Right atrium auricular region (tissue), 2 donors: ENCODE data around the gene GOSR2. TPM values are rescaled to one million over a fixed set of nuclear protein-coding genes. Genes with fewer than 3 reads are reported as not detected.

Experiments used
- DNase-seq: peaks from one replicate; pipeline ENCODE4 v3.0.0-alpha.2; 2019; ENCODE audit warnings: low spot score
- H3K27ac ChIP-seq, 2 donors: fragments of 200-600 bp; sonication (generic); 1 replicate in 1 of 2; 2 replicates in 1 of 2; pipeline ENCODE4 v1.5.1; 2016 to 2019
- H3K27me3 ChIP-seq, 2 donors: fragments of 200-600 bp; sonication (generic); one replicate each; pipeline versions ENCODE4 v1.5.1 to v1.6.0; 2017 to 2019
- H3K36me3 ChIP-seq: fragments of 200-600 bp; sonication (generic); one replicate; pipeline ENCODE4 v1.5.1; 2016
- H3K4me1 ChIP-seq, 2 donors: fragments of 200-600 bp; sonication (generic); one replicate each; pipeline versions ENCODE4 v1.5.1 to v1.6.0; 2017 to 2019
- H3K4me3 ChIP-seq, 2 donors: fragments of 200-600 bp; sonication (generic); 1 replicate in 1 of 2; 2 replicates in 1 of 2; pipeline ENCODE4 v1.5.1; 2017 to 2019; ENCODE audit warnings: mild to moderate bottlenecking in 1 of 2, moderate library complexity in 1 of 2
- H3K9me3 ChIP-seq, 2 donors: fragments of 200-600 bp; sonication (generic); one replicate each; pipeline ENCODE4 v1.5.1; 2019
- CTCF ChIP-seq, 2 donors: fragments of 200-600 bp; sonication (generic); IDR thresholded peaks; one replicate each; pipeline ENCODE4 v1.5.1; 2019; ENCODE audit warnings: antibody characterized with exemption in 2 of 2
- total RNA-seq, 2 donors: library from RNA; depleted of rRNA; stranded (reverse); fragments of >200 nt; gene quantifications; one replicate each; pipeline ENCODE4 v1.1.0, GENCODE V29; 2016

Gene GOSR2
- total RNA-seq, 2 donors from 2014 or later = 35.9 to 38.6 TPM

DNA sequence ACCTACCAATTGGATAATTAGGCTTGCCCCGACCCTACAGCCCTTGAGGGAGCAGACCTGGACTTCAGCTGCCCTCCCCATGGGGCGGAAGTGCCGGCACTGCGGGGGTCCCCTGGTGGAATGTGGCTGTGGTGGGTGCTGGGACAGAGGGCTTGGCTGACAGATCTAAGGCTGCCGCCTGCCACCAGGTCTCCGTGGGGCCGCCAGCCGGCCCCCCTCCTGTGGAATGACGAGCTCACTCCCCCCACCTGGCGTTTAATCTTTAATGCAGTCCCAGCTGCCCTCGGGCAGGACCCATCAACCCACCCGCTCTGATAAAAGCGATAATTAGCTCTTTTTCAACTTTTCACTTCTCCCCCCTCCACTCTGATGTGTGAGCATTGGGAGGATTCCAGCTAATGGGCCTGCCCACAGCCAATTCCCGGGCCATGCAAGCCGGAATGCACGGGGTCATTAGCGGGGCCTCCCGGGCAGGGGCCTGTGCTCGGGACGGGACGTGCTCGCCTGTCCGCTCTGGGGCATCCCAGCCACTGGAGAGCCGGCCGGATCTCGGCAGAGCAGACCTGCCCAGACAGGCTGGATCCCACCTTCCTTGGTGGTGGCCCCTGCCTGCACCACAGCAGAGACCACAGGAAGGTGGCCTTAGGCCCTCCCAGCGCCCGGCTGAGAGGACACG, 28.3 kb upstream of the GOSR2 start:
- H3K36me3 ChIP-seq = no peaks in the 10 kb centered on the region
- H3K27ac ChIP-seq = no peak overlapping the region
- no peak for DNase-seq
- TF ChIP-seq CTCF (IDR thresholded peaks at IDR 0.05) = no peak
- no peak overlapping the region for H3K4me3 ChIP-seq
- no peaks in the 10 kb centered on the region for H3K4me1 ChIP-seq
- H3K27me3 ChIP-seq = no peaks in the 10 kb centered on the region
- peaks cover 0 to 8% of the 10 kb centered on the region in 2 donors for H3K9me3 ChIP-seq

GRCh38 chr17:46895171-46895570, 27.8 kb upstream of the GOSR2 start:
- no peak for DNase-seq
- H3K27ac ChIP-seq = no peak overlapping the region
- no peaks in the 10 kb centered on the region for H3K4me1 ChIP-seq
- H3K27me3 ChIP-seq = no peaks in the 10 kb centered on the region
- no peaks in the 10 kb centered on the region for H3K36me3 ChIP-seq
- H3K9me3 ChIP-seq = peaks cover 0 to 8% of the 10 kb centered on the region in 2 donors
- no peak overlapping the region for H3K4me3 ChIP-seq
- TF ChIP-seq CTCF (IDR thresholded peaks at IDR 0.05) = no peak

DNA sequence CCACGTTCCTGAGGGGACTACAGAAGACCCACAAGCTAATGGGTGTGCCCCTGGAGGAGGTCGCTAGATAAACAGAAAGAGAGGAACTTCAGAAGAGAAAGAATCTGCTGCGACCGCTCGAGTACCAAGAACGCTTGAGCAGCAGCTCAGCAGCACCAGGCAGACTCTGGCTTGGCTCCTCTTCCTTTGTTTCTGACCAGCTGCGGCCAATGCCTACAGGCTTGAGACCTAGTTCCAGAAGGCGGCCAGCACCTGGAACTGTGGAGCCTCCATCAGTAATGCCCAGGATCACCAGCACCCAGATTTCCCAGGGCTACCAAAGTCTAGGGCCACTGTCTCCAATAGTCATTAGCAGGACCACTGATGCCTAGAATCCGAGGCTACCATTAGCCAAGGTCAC, 26.0 kb upstream of the GOSR2 start:
- Histone ChIP-seq H3K9me3 (peaks cover 0 to 8% of the 10 kb centered on the region in 2 donors), H3K27me3 (no peaks in the 10 kb centered on the region), H3K36me3 (no peaks in the 10 kb centered on the region), H3K4me3 (no peak overlapping the region), H3K4me1 (no peaks in the 10 kb centered on the region), H3K27ac (no peak overlapping the region)
- TF ChIP-seq CTCF (IDR thresholded peaks at IDR 0.05) = no peak
- no peak for DNase-seq

GRCh38 chr17:46898364-46898763, 24.6 kb upstream of the GOSR2 start:
- H3K9me3 ChIP-seq = peaks cover 0 to 8% of the 10 kb centered on the region in 2 donors
- DNase-seq = no peak
- H3K27me3 ChIP-seq = no peaks in the 10 kb centered on the region
- H3K4me3 ChIP-seq = no peak overlapping the region
- no peak for TF ChIP-seq CTCF (IDR thresholded peaks at IDR 0.05)
- no peaks in the 10 kb centered on the region for H3K4me1 ChIP-seq
- no peak overlapping the region for H3K27ac ChIP-seq
- H3K36me3 ChIP-seq = no peaks in the 10 kb centered on the region

DNA sequence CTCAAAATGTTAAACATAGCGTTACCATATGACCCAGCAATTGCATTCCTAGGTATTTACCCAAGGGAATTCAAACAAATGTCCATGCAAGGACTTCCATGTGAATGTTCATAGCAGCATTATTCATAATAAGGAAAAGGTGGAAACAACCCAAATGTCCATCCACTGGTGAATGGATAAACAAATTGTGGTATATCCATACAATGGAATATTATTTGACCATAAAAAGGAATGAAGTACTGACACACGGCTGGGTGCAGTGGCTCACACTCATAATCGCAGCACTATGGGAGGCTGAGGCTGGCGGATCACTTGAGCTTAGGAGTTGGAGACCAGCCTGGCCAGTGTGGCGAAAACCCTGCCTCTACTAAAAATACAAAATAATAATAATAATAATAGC, 24.1 kb upstream of the GOSR2 start:
- H3K36me3 ChIP-seq = no peaks in the 10 kb centered on the region
- no peak for DNase-seq
- H3K27me3 ChIP-seq = no peaks in the 10 kb centered on the region
- no peak for TF ChIP-seq CTCF (IDR thresholded peaks at IDR 0.05)
- peaks cover 0 to 8% of the 10 kb centered on the region in 2 donors for H3K9me3 ChIP-seq
- H3K4me1 ChIP-seq = no peaks in the 10 kb centered on the region
- no peak overlapping the region for H3K27ac ChIP-seq
- H3K4me3 ChIP-seq = no peak overlapping the region

DNA sequence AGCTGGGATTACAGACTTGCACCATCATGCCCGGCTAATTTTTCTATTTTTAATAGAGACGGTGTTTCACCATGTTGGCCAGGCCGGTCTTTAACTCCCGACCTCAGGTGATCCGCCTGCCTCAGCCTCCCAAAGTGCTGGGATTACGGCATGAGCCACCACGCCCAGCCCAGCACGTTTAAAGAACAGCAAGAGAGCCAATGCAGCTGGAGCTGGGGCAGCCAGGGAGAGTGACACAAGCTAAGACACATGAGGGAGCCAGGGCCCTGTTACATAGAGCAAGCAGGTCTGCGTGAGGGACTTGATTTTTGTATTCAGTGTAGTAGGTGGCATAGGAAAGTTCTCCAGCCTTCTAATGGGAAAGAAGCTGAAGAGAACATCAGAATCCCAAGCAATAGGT, 21.7 kb upstream of the GOSR2 start:
- no peak overlapping the region for H3K27ac ChIP-seq
- H3K36me3 ChIP-seq = no peaks in the 10 kb centered on the region
- H3K4me3 ChIP-seq = no peak overlapping the region
- no peaks in the 10 kb centered on the region for H3K4me1 ChIP-seq
- peaks cover 0 to 8% of the 10 kb centered on the region in 2 donors for H3K9me3 ChIP-seq
- H3K27me3 ChIP-seq = no peaks in the 10 kb centered on the region
- no peak for DNase-seq
- no peak for TF ChIP-seq CTCF (IDR thresholded peaks at IDR 0.05)
